GM19193 (cell line): ENCODE measurements around the gene PLCB1.

Experiments
- POLR2A ChIP-seq: IDR thresholded peaks from 4 replicates; pipeline ENCODE4 v1.6.1; 2011; ENCODE audit not compliant: insufficient read depth, insufficient read length; ENCODE audit errors: extremely low read depth

Gene PLCB1

DNA sequence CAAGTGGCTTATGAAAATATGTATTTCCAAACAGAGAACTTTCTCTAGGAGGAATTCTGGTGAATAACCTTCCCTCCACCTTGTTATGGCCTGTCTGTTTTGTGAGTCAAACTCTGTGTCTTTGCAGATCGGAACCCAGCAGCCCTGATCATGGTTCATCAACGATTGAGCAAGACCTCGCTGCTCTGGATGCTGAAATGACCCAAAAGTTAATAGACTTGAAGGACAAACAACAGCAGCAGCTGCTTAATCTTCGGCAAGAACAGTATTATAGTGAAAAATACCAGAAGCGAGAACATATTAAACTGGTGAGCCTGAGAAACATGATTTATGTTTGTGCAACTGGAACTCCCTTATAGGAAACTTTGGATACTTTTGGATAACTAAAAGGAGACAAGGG is 642.3 kb downstream of the PLCB1 start:
- no peak for TF ChIP-seq POLR2A

DNA sequence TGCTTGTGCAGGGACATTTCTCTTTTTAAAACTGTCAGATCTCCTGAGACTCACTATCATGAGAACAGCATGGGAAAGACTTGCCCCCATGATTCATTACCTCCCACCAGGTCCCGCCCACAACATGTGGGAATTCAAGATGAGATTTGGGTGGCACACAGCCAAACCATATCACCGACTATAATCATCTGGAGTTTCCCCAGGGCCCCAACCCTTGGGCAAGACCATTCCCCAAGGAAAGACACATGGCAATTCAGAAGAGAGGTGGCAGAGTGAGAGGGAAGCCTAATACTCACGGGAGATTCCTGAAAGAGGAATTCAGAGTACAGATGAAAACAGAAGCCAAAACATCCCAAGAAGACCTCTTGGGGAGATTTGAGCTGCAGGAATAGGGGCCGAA is 645.8 kb downstream of the PLCB1 start:
- TF ChIP-seq POLR2A, result no peak

DNA sequence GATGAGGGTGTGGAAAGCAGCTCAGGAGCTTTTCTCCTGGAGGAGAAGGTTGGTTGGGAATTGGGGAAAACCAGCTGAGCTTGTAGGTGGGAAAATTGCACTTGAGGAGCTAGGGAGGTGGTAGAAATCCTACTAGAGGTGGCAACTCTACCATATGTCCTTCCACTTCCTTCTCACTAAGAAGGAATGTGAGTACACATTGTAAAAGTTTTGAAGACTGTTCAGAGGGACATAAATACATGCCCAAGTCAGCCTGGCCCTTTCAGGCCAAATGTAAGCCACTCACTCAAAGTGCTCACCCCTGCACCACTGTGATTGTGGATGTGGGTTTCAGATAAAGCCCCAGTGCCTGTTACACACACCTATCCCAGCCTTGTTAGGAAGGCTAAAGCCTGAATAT is 646.3 kb downstream of the PLCB1 start:
- no peak for TF ChIP-seq POLR2A

DNA sequence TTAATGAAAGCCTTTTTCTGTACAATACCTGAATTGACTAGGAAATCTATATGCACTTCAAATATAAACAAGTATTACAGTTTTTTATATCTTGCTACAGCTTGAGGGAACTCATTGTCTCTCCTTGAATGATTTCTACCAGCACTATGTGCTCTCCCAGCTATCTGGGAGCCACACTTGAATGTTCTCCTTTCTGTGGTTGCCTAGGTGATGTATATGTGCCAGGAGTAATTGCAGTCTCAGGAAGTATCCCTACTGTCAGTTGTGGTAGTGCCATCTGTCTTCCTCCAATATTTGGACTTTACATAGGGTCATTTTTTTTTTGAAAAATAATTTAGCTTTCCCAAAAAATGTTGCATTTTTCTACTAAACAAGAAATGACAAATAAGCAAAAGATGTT is 648.8 kb downstream of the PLCB1 start:
- no peak for TF ChIP-seq POLR2A

DNA sequence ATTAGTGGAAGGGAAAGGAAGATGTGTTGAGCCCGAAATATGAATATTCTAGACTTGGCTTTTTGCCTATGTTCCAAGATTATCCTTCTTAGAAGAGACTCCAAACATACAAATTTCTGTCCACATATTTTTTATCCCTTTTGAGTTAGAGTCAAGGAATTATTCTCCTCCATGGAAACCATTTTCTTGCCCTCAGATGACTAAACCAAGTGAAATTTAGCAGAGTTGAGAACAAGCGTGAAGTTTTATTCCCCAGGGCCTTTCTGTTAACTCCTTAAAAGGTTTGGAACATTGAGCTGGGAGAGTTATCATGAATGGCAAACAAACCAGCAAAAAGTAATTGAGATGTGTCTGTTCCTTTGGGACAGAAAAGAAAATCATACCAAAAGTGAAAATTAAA is 650.7 kb downstream of the PLCB1 start:
- no peak for TF ChIP-seq POLR2A

DNA sequence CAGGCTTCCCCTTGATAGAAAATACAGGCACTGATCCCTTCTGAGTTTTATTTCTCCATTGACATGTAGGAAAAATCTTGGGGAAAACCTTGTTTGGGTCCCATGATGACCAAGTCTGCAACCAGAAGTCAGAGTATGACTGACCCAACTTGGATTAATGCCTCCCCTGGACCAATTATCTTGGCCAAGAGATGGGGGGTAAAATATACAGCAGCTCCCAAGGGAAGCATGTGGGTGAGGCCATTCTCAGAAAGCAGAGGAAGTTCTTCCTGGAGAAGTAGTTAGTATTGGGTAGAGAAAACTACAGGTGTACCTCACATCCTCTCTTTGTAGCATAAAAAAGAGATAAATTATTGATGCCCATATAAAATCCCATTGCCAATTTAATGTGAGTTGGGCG is 651.7 kb downstream of the PLCB1 start:
- no peak for TF ChIP-seq POLR2A

DNA sequence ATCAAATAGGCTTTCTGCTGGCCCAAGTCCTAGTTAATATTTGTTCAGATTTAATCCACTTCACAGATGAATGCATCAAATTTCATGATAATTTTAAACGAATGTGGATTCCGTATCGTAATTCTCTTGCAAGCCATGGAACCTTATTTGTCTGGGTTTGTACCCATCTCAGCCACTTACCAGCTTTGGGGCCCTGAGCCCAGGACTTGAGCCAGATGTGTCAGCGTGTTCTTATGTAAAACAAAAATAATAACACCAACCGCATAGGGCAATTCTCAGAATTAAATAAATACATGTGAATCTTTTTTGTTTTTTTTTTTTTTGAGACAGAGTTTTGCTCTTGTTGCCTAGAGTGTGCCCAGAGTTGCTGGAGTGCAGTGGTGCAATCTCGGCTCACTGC is 654.3 kb downstream of the PLCB1 start:
- no peak for TF ChIP-seq POLR2A

DNA sequence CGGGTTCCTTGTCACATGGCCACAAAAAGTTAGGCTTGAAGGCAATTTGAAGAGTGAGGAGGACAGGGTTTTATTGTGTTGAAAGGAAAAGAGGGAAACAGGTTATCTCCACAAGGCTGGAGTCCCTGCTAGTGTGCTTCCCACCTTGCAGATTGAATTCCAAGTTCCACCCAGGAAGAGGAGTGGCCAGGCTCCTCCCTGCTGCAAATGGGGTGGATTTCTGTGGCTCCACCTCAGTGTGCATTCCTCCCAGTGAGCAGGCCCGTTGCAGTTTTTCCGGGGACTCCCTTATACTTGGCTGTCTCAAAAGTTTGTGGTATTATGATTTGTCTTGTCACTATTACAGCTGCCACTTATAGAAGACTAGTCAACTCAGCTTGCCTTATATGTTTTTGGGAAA is 655.0 kb downstream of the PLCB1 start:
- TF ChIP-seq POLR2A, result no peak

DNA sequence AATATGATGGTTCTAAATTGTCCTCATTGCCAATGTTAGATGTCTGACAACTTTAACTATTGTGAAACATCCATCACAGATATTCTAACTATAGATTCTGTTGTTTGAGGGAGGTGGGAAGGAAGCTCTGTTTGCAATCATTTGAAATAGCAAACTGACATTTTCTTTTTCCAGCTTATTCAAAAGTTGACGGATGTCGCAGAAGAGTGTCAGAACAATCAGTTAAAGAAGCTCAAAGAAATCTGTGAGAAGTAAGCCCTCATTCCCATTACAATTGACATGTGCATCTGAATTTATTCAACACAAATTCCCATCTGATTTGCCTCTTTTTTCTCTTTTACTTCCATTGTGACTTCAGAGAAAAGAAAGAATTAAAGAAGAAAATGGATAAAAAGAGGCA is 656.2 kb downstream of the PLCB1 start:
- no peak for TF ChIP-seq POLR2A

DNA sequence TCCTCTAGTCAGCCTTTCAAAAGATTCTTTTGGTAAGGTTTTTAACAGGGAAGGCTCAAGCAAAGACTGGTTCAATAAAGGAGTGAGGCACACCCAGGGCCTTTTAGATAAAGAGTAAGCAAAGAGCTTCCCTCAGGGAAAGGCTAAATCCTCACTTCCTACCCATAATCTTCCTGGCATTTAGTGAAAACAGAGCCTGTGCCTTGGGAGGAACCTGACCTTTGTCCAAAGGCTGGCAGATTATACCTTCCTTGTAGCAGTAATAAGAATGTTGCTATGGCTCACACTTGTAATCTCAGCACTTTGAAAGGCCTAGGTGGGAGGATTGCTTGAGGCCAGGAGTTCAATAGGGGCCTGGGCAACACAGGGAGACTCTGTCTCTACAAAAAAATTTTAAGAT is 656.8 kb downstream of the PLCB1 start:
- no peak for TF ChIP-seq POLR2A

DNA sequence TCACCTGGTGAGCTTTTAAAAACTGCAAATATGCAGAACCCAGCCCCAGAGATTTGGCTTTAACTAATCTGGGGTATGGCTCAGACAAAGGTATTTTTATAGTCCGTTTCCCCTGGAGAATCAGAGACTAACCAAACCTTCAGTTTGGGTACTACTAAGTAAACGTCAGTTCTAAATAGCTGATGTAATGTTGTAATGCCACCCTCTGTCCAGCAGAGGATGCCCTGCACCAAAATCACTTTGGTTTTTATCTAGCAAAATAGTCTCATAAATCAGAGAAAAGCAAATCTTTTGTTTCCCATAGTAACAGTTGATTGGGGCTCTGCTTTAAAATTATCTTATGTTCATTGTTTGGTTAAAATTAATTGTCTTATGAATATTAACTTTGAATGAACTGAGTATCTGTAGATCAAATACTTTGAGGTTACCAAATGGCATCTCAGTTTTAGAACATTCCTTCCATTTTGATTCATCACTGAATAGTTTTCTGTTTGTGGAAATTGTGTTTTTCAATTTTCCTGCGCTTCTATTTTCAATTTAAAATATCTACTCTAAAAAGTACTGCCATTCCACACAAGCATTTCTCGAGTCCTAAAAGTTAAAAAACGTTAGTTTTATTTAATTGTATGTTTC is 658.5 kb downstream of the PLCB1 start:
- no peak for TF ChIP-seq POLR2A

DNA sequence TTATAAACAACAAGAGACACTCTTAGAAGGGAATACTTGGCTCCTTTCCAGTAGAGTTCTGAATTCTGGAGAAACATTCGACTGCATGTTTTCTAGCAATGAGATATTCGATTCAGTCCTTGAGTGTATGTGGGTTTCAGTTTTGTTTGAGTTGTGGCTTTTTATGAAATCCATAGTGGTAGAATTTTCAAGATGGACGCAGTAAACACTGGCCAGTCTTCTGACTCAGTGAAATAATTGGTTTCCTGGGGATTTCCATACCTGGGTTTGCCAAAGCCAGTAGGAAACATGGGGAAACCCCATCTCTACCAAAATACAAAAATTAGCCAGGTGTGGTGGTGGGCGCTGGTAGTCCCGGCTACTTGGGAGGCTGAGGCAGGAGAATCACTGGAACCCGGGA is 663.3 kb downstream of the PLCB1 start:
- TF ChIP-seq POLR2A, result no peak

DNA sequence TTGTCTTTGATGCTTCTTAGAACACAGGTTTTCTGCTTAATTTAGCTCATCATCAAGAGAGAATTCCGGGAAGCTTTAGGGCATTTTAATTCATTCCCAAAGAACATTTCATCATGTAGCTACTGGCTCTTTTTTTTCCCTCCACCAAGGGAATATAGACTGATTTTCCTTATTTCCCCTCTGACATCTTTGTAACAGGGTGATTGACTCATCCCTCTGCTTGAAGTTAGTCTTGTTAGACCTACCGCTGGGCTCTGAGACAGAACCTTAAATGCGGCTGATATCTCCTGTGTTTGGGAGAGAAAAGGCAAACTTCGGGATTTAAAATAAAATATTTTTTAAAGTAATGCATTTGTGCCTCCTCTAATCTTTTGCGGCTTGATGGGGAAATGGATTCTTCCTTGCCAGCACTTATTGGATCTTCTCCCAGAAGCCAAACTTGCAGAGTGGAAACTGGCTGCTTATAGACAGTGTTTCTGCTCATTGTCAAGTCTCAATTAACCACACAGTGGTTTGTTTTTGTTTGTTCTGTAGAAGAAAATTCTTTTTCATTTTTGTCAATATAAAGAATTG is 664.1 kb downstream of the PLCB1 start:
- TF ChIP-seq POLR2A, result no peak

DNA sequence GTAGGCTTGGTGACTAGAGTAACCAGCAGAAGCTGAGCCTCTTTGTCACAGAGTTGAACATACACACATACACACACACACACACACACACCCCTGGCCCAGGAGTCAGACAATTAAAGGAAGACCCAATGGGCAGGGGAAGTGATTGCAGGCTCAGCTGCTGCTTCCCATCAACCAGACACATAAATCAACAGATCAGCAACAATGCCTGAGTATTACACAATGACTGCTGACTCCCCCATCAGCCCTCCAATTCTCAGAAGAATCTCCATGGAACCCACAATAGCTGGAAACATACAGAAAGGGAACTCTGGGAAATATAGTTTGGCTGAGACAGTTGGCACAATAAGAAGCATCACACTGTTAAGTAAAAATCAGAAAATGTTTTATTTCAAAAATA is 666.4 kb downstream of the PLCB1 start:
- no peak for TF ChIP-seq POLR2A

DNA sequence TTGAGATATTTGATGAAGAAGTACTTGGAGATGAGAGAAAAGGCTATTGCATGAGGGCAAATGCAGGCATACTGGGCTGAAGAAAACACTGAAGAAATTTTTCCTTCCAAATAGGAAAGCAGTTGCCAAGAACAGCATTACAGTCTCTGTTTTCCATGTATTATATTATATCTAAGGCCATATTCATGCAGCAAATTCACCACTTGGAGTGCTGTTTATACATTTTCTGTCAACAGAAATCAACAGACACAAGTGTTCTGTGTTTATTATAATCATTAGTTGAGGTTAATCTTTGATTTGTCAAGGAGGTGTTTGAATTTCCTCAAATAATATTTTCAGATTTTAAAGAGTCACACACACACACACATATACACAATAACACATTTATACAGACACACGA is 668.0 kb downstream of the PLCB1 start:
- no peak for TF ChIP-seq POLR2A

DNA sequence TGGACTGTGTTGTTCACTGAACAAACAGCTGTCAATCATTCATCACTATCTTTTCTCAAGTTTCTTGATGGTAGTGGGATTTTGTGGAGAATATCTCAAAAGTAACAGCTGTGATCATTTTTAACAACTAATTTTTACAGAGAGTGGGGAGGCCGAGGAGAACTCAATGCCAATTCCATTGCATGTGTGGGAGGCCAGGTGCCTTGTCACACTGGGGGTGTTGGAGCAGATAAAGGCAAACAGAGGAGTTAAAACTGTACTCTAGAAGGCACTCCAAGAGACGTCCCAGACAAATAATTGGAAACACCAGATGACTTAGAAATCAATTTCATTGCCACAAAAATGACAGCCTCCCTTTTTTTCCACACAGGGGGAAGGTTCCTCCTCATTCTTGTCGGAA is 669.6 kb downstream of the PLCB1 start:
- TF ChIP-seq POLR2A, result no peak

DNA sequence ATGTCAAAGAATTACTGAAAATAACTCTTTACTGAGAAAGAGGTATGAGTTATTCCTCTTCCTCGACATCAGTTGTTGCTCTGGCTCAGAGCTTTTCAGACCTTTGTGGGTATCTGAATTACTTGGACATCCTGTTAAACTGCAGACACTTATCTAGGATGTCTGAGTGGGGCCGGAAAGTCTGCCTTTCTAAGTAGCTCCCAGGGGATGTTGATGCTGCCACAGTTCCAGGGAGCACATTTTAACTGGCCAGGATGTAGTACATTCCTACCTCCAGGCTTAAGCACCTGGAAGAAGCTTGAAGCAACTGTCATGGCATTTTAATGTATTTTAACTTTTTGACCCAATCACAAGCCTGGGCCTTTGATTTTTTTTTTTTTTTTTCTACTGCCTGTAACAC is 671.0 kb downstream of the PLCB1 start:
- no peak for TF ChIP-seq POLR2A
